Panc1 (cell line): ENCODE results near the gene NSUN2. TPM values are rescaled to one million over a fixed set of nuclear protein-coding genes. Genes with fewer than 3 reads are reported as not detected.

Experiments
- ATAC-seq: fragments of 200-7000 bp; cut with Tn5 transposase; 2 replicates; pipeline ENCODE4 v1.9.1; 2020; ENCODE audit warnings: mild to moderate bottlenecking, moderate library complexity
- BruUV-seq: library from RNA; stranded (reverse); fragments of 400-500 nt; replicated peaks from 2 replicates; lab custom pipeline; 2021; lab: Mats Ljungman, UMichigan
- CTCF ChIA-PET: fragments of 300-600 bp; sonication (Branson Sonifier 250); formaldehyde crosslinking; loops from one replicate; lab custom pipeline; 2022; ENCODE audit warnings: antibody characterized with exemption; lab: Charles Lee
- POLR2A ChIA-PET: fragments of 300-600 bp; sonication (Branson Sonifier 250); formaldehyde crosslinking; loops from one replicate; lab custom pipeline; 2022; ENCODE audit warnings: antibody characterized with exemption; lab: Charles Lee
- DNase-seq: peaks from one replicate; pipeline ENCODE4 v3.0.0-alpha.2; 2010; ENCODE audit warnings: low read depth, low spot score
- H3K27ac ChIP-seq: 2 replicates; pipeline ENCODE4 v1.5.1; 2011; ENCODE audit warnings: mild to moderate bottlenecking, low read length, inconsistent platforms
- H3K27me3 ChIP-seq: fragments of 200-500 bp; sonication (Bioruptor generic); 2 replicates; pipeline ENCODE4 v1.6.0; 2014; ENCODE audit warnings: low read length, inconsistent platforms; ENCODE audit not compliant: control insufficient read depth, insufficient read depth
- H3K36me3 ChIP-seq: fragments of 200-500 bp; sonication (Bioruptor generic); 2 replicates; pipeline ENCODE4 v1.5.1; 2014; ENCODE audit warnings: inconsistent platforms, mild to moderate bottlenecking, low read length, moderate library complexity; ENCODE audit not compliant: control insufficient read depth, insufficient read depth
- H3K4me1 ChIP-seq: 2 replicates; pipeline ENCODE4 v1.5.1; 2011; ENCODE audit warnings: inconsistent platforms, mild to moderate bottlenecking, low read length, moderate library complexity; ENCODE audit not compliant: control insufficient read depth, insufficient read depth
- H3K4me3 ChIP-seq, 2 experiments: 2 replicates each; pipeline ENCODE4 v1.5.1; 2011 to 2012; ENCODE audit warnings: low read depth in 2 of 2, low read length in 2 of 2, mild to moderate bottlenecking in 2 of 2, inconsistent platforms in 1 of 2, moderate library complexity in 1 of 2
- H3K9me3 ChIP-seq: fragments of 200-500 bp; sonication (Bioruptor generic); 2 replicates; pipeline ENCODE4 v1.5.1; 2014; ENCODE audit warnings: low read depth, mild to moderate bottlenecking, inconsistent platforms, low read length, moderate library complexity; ENCODE audit not compliant: control insufficient read depth, insufficient read depth
- CTCF ChIP-seq: fragments of 450-650 bp; IDR thresholded peaks from 2 replicates; pipeline ENCODE4 v1.5.1; 2017; ENCODE audit warnings: mild to moderate bottlenecking
- POLR2AphosphoS5 ChIP-seq: IDR thresholded peaks from 2 replicates; pipeline ENCODE4 v1.6.1; 2012; ENCODE audit warnings: mild to moderate bottlenecking, low read depth, low read length, moderate library complexity
- SIN3A ChIP-seq: IDR thresholded peaks from 2 replicates; pipeline ENCODE4 v1.6.1; 2012; ENCODE audit warnings: low read depth, mild to moderate bottlenecking, low read length, moderate library complexity, borderline replicate concordance; ENCODE audit not compliant: insufficient read depth
- TCF7L2 ChIP-seq: IDR thresholded peaks from 2 replicates; pipeline ENCODE4 v1.6.1; 2011; ENCODE audit warnings: mild to moderate bottlenecking, low read depth, low read length, inconsistent platforms
- in situ Hi-C: cut with HindIII; loops from 2 replicates; pipeline ENCODE4 v1.10.0; 2016; ENCODE audit warnings: low sequenced_read_pairs, low pct_unique_long_range_greater_than_20kb
- intact Hi-C: fragments of 100-400 bp; cut with micrococcal nuclease; formaldehyde crosslinking; loops from one replicate; pipeline ENCODE4 v1.10.0; 2022; ENCODE audit not compliant: unreplicated experiment
- total RNA-seq: library from RNA; stranded (reverse); gene quantifications from one replicate; pipeline ENCODE4 v1.2.1, GENCODE V29; 2021; ENCODE audit not compliant: unreplicated experiment
- TF ChIP-seq, protein P1 (sequence below), 2 experiments: IDR thresholded peaks; 2 replicates each; pipeline ENCODE4 v1.6.1; 2011 to 2012; ENCODE audit warnings: low read depth in 2 of 2, control low read depth in 1 of 2, low read length in 1 of 2, mild to moderate bottlenecking in 1 of 2, moderate library complexity in 1 of 2; ENCODE audit not compliant: insufficient read depth in 1 of 2

The NSUN2 gene
- total RNA-seq, 1 experiment from 2014 or later, result 125 TPM

- ChIA-PET POLR2A (no interaction called here), CTCF (no interaction called here)
- H3K9me3 ChIP-seq, result no peaks in the 10 kb centered on the region
- no TSS peak for BruUV-seq
- ATAC-seq, result no peak
- in situ Hi-C loops (no loop called here), intact Hi-C loops (no loop called here)
- H3K36me3 ChIP-seq, result no peaks in the 10 kb centered on the region
- H3K27ac ChIP-seq, result no peak overlapping the region
- no peak for DNase-seq
- H3K4me1 ChIP-seq, result no peaks in the 10 kb centered on the region
- H3K4me3 ChIP-seq, result no peak overlapping the region
- TF ChIP-seq, protein P1, sequence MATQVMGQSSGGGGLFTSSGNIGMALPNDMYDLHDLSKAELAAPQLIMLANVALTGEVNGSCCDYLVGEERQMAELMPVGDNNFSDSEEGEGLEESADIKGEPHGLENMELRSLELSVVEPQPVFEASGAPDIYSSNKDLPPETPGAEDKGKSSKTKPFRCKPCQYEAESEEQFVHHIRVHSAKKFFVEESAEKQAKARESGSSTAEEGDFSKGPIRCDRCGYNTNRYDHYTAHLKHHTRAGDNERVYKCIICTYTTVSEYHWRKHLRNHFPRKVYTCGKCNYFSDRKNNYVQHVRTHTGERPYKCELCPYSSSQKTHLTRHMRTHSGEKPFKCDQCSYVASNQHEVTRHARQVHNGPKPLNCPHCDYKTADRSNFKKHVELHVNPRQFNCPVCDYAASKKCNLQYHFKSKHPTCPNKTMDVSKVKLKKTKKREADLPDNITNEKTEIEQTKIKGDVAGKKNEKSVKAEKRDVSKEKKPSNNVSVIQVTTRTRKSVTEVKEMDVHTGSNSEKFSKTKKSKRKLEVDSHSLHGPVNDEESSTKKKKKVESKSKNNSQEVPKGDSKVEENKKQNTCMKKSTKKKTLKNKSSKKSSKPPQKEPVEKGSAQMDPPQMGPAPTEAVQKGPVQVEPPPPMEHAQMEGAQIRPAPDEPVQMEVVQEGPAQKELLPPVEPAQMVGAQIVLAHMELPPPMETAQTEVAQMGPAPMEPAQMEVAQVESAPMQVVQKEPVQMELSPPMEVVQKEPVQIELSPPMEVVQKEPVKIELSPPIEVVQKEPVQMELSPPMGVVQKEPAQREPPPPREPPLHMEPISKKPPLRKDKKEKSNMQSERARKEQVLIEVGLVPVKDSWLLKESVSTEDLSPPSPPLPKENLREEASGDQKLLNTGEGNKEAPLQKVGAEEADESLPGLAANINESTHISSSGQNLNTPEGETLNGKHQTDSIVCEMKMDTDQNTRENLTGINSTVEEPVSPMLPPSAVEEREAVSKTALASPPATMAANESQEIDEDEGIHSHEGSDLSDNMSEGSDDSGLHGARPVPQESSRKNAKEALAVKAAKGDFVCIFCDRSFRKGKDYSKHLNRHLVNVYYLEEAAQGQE (IDR thresholded peaks at IDR 0.05; ENCODE audit: insufficient read depth in 1 of 2, low read depth in 2 of 2, low read length in 1 of 2), result no peak
- TF ChIP-seq SIN3A (no peak), TCF7L2 (no peak), CTCF (no peak), POLR2AphosphoS5 (no peak)
- no peaks in the 10 kb centered on the region for H3K27me3 ChIP-seq
Measured at GRCh38 chr5:6552612-6553011, 80.2 kb downstream of the NSUN2 start.

- H3K4me1 ChIP-seq, result no peaks in the 10 kb centered on the region
- intact Hi-C loops (no loop called here), in situ Hi-C loops (no loop called here)
- ATAC-seq, result no peak
- ChIA-PET CTCF (no interaction called here), POLR2A (no interaction called here)
- no peaks in the 10 kb centered on the region for H3K27me3 ChIP-seq
- H3K4me3 ChIP-seq, result no peak overlapping the region
- no peaks in the 10 kb centered on the region for H3K9me3 ChIP-seq
- TF ChIP-seq TCF7L2, result no peak
- TF ChIP-seq, protein P1 (IDR thresholded peaks at IDR 0.05; ENCODE audit: insufficient read depth in 1 of 2, low read depth in 2 of 2, low read length in 1 of 2), result no peak
- TF ChIP-seq POLR2AphosphoS5, result no peak
- no peak for TF ChIP-seq CTCF
- no peak for TF ChIP-seq SIN3A
- no peak for DNase-seq
- no peaks in the 10 kb centered on the region for H3K36me3 ChIP-seq
- BruUV-seq, result no TSS peak
- no peak overlapping the region for H3K27ac ChIP-seq
Measured at GRCh38 chr5:6551955-6552313, 80.9 kb downstream of the NSUN2 start.
